Stimulated activated CD8-positive, alpha-beta memory T cell treated with anti-CD3 and anti-CD28 coated beads, Interleukin-15, amount 100 ng/mL, for 24 hours (primary cell): ENCODE results near the gene CCL21.

ENCODE experiments used
- DNase-seq: peaks from one replicate; pipeline ENCODE4 v3.0.0-alpha.2; 2020; ENCODE audit warnings: low read depth

CCL21 gene

GRCh38 chr9:34669809-34670562 is 40.0 kb downstream of the CCL21 start:
- DNase-seq = no peak

- DNase-seq = peak; percentile 61
Measured at GRCh38 chr9:34665381-34666250, 44.3 kb downstream of the CCL21 start.

- DNase-seq = no peak
Measured at GRCh38 chr9:34665067-34665380, 44.9 kb downstream of the CCL21 start.

- peak; percentile 34 for DNase-seq
Measured at GRCh38 chr9:34664281-34665066, 45.5 kb downstream of the CCL21 start.

- no peak for DNase-seq
Measured at GRCh38 chr9:34663303-34663605, 46.7 kb downstream of the CCL21 start.

GRCh38 chr9:34662526-34663302 is 47.2 kb downstream of the CCL21 start, which contains the start of gene CCL27:
Gene CCL27, minus strand, starts transcription at chr9:34662657. Its CDS starts 24 bp downstream, at chr9:34662633.
- no peak for DNase-seq

GRCh38 chr9:34659592-34660253 is 50.2 kb downstream of the CCL21 start:
- DNase-seq = no peak
